Neural progenitor cell (in vitro differentiated cells): ENCODE measurements around the gene ATP6V0A4.

ENCODE experiments used
- EZH2 ChIP-seq: fragments of 200-600 bp; sonication (generic); IDR thresholded peaks from 2 replicates; pipeline ENCODE4 v1.6.1; 2017; ENCODE audit warnings: antibody characterized with exemption, mild to moderate bottlenecking, moderate library complexity
- TF ChIP-seq, protein P1 (sequence below): fragments of 200-600 bp; sonication (generic); IDR thresholded peaks from 2 replicates; pipeline ENCODE4 v1.5.1; 2017; ENCODE audit warnings: antibody characterized with exemption, mild to moderate bottlenecking

DNA sequence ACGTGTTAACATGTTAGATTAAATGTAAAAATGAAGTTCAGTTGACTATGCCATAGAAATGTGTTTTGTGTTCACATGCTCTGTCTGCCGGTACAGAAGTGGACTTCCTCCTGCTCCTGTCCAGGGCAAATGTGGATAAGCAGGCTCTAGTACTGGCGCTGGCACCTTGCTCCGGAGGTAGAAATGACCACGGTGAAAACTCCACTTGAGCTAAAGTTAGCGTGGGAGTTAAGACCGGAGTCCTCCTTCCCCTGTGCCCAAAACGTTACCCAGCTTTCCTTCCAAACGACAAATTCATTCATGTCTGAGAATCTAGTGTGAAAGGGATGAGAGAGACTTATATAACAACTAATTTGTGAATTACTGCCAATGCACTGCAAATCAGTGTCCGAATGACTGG is 35.0 kb upstream of the ATP6V0A4 start:
- TF ChIP-seq, protein P1, sequence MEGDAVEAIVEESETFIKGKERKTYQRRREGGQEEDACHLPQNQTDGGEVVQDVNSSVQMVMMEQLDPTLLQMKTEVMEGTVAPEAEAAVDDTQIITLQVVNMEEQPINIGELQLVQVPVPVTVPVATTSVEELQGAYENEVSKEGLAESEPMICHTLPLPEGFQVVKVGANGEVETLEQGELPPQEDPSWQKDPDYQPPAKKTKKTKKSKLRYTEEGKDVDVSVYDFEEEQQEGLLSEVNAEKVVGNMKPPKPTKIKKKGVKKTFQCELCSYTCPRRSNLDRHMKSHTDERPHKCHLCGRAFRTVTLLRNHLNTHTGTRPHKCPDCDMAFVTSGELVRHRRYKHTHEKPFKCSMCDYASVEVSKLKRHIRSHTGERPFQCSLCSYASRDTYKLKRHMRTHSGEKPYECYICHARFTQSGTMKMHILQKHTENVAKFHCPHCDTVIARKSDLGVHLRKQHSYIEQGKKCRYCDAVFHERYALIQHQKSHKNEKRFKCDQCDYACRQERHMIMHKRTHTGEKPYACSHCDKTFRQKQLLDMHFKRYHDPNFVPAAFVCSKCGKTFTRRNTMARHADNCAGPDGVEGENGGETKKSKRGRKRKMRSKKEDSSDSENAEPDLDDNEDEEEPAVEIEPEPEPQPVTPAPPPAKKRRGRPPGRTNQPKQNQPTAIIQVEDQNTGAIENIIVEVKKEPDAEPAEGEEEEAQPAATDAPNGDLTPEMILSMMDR: no peak
- no peak for TF ChIP-seq EZH2
